Large intestine (tissue), 3 donors: ENCODE data around the gene SLC22A16. TPM values are rescaled to one million over a fixed set of nuclear protein-coding genes. Genes with fewer than 3 reads are reported as not detected.

Source experiments
- DNase-seq, 2 donors: peaks; one replicate each; pipeline versions ENCODE4 v3.0.0 to v3.0.0-alpha.2; 2013
- H3K27ac ChIP-seq: one replicate; pipeline ENCODE4 v1.5.1; 2013; ENCODE audit warnings: low read length
- H3K27me3 ChIP-seq: 2 replicates; pipeline ENCODE4 v1.6.1; 2013; ENCODE audit warnings: low read length; ENCODE audit not compliant: control insufficient read depth, insufficient read depth
- H3K36me3 ChIP-seq: 2 replicates; pipeline ENCODE4 v1.6.1; 2013; ENCODE audit warnings: low read length; ENCODE audit not compliant: control insufficient read depth, insufficient read depth
- H3K4me1 ChIP-seq: one replicate; pipeline ENCODE4 v1.6.1; 2013; ENCODE audit warnings: low read length; ENCODE audit not compliant: control insufficient read depth, insufficient read depth
- H3K4me3 ChIP-seq: one replicate; pipeline ENCODE4 v1.5.1; 2013; ENCODE audit warnings: low read length
- H3K9me3 ChIP-seq: one replicate; pipeline ENCODE4 v1.6.1; 2013; ENCODE audit warnings: mild to moderate bottlenecking, low read depth, low read length, moderate library complexity; ENCODE audit not compliant: control insufficient read depth
- WGBS: methylation state at CpG from one replicate; pipeline ENCODE4 v1.1.5; 2013; ENCODE audit warnings: low lambda C conversion rate; ENCODE audit not compliant: insufficient coverage; 5-methylcytosine and 5-hydroxymethylcytosine counted together
- polyA plus RNA-seq: library from polyadenylated mRNA; unstranded; fragments of 120-200 nt; gene quantifications from one replicate; pipeline ENCODE4 v1.2.1, GENCODE V29; 2013

The SLC22A16 gene
- polyA plus RNA-seq, 1 donor: 0.25 TPM

DNA sequence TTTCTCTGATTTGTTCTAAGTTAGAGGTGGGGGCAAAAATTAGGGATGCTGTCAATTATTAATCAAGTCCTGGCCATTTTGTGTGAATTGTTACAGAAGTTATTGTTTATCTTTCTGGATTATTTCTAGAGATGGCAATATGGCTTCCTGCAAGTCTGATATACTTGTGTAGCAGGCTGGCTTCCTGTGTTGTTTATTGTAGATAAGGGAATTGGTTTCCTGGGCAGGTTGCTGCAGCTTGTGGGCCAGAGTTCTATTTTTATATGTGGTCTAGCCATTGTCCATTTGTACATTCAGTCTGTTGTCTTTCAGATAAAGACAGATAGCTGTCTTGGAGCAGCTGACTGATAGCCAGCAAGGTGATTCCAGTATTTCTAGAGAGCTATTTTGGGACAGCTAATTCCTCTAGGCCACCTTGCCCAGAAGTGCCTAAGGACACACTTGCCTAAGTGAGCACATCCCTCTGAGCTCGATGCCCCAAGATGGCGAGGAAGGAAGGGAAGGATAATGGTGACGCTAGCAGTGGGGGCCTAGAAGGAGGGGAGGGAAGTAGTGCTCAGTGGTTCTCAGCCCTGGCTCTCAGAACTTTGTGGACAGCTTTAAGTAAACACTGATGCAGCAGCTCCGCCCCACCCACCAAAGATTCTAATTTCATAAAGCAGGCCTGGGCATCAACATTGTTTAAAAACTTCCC lies 86.6 kb downstream of the SLC22A16 start:
- Histone ChIP-seq H3K27me3 (no peaks in the 10 kb centered on the region), H3K4me1 (no peaks in the 10 kb centered on the region), H3K36me3 (no peaks in the 10 kb centered on the region), H3K27ac (no peak overlapping the region), H3K4me3 (no peak overlapping the region), H3K9me3 (no peaks in the 10 kb centered on the region)
- DNase-seq: no peak
- no CpG with 5 or more reads among the region's 4 CpGs for WGBS

GRCh38 chr6:110387986-110388385 lies 88.4 kb downstream of the SLC22A16 start:
- Histone ChIP-seq H3K27ac (no peak overlapping the region), H3K36me3 (no peaks in the 10 kb centered on the region), H3K9me3 (no peaks in the 10 kb centered on the region), H3K27me3 (no peaks in the 10 kb centered on the region), H3K4me1 (no peaks in the 10 kb centered on the region), H3K4me3 (no peak overlapping the region)
- WGBS: 100% methylated on average over 1 of the region's 2 CpGs
- DNase-seq: no peak

DNA sequence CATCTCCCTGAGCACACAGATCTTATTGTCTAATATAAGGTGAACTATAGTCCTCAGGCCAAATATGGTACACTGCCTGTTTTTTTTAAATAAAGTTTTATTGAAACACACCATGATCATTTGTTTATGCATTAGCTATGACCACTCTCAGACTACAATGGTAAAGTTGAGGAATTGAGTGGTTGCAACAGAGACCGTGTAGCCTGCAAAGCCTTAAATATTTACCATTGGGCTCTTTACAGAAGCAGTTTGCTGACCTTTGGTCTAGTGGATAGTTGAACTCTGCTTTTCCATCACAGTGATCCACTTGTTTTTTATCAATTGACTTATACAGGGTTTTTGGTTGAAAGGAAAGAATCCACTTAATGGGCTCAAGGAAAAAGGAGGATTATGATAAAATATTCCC lies 91.0 kb downstream of the SLC22A16 start:
- no peak for DNase-seq
- no peaks in the 10 kb centered on the region for H3K36me3 ChIP-seq
- H3K27ac ChIP-seq: no peak overlapping the region
- H3K4me3 ChIP-seq: no peak overlapping the region
- WGBS: no CpG with 5 or more reads among the region's 1 CpG
- no peaks in the 10 kb centered on the region for H3K27me3 ChIP-seq
- H3K9me3 ChIP-seq: no peaks in the 10 kb centered on the region
- H3K4me1 ChIP-seq: no peaks in the 10 kb centered on the region

- Histone ChIP-seq H3K4me1 (no peaks in the 10 kb centered on the region), H3K27ac (no peak overlapping the region), H3K9me3 (no peaks in the 10 kb centered on the region), H3K27me3 (no peaks in the 10 kb centered on the region), H3K36me3 (no peaks in the 10 kb centered on the region), H3K4me3 (no peak overlapping the region)
- no CpG with 5 or more reads among the region's 9 CpGs for WGBS
- DNase-seq: no peak
Observed at GRCh38 chr6:110378552-110378951, 97.9 kb downstream of the SLC22A16 start.

Other genes with a start within 250 kb of the SLC22A16 start
- 3.4 TPM for gene METTL24, start 118.3 kb downstream of the SLC22A16 start, polyA plus RNA-seq
- gene DDO, start 61.0 kb downstream of the SLC22A16 start, polyA plus RNA-seq: 5.2 TPM